Measurements from ENCODE around the gene SERINC2.
"Not testable (repeated sequence)": the region's sequence is repeated elsewhere in the genome, so short reads cannot be mapped to it uniquely, and the experiment has no call there.

SERINC2 gene

GRCh38 chr1:31471452-31472313 lies 58.7 kb downstream of the SERINC2 start:
- not testable (repeated sequence) for DNase-seq (ENCODE audit: low read depth in 2 of 2)

- not testable (repeated sequence) for DNase-seq (ENCODE audit: low read depth in 2 of 2)
These were observed 59.3 kb downstream of the SERINC2 start for GRCh38 chr1:31472314-31472651.

- DNase-seq (ENCODE audit: low read depth in 2 of 2) = not testable (repeated sequence)
These were observed 59.7 kb downstream of the SERINC2 start for GRCh38 chr1:31472673-31473072.

- not testable (repeated sequence) for DNase-seq (ENCODE audit: low read depth in 2 of 2)
These were observed 60.5 kb downstream of the SERINC2 start for GRCh38 chr1:31473508-31473907.

- DNase-seq (ENCODE audit: low read depth in 2 of 2) = not testable (repeated sequence)
These were observed 61.6 kb downstream of the SERINC2 start for GRCh38 chr1:31474567-31474966.

- no peak for DNase-seq (ENCODE audit: low read depth in 2 of 2)
These were observed 64.2 kb downstream of the SERINC2 start for GRCh38 chr1:31476891-31477846.

GRCh38 chr1:31478167-31478566 lies 65.2 kb downstream of the SERINC2 start:
- DNase-seq (ENCODE audit: low read depth in 2 of 2) = no peak

GRCh38 chr1:31479811-31480210 lies 66.8 kb downstream of the SERINC2 start:
- DNase-seq (ENCODE audit: low read depth in 2 of 2) = no peak

- not testable (repeated sequence) for DNase-seq (ENCODE audit: low read depth in 2 of 2)
These were observed 67.4 kb downstream of the SERINC2 start for GRCh38 chr1:31480426-31480825.

GRCh38 chr1:31482482-31483011 lies 69.5 kb downstream of the SERINC2 start:
- DNase-seq (ENCODE audit: low read depth in 2 of 2) = no peak

GRCh38 chr1:31483012-31483946 lies 70.3 kb downstream of the SERINC2 start:
- no peak for DNase-seq (ENCODE audit: low read depth in 2 of 2)

Measured in stimulated activated CD8-positive, alpha-beta memory T cell treated with anti-CD3 and anti-CD28 coated beads, Interleukin-7, amount 100 ng/mL, for 4 hours (primary cell).